Suppressor macrophage (primary cell): ENCODE data around the gene MAN1C1.
"Not testable (repeated sequence)": the region's sequence is repeated elsewhere in the genome, so short reads cannot be mapped to it uniquely, and the experiment has no call there.

Source experiments
- DNase-seq, 4 experiments: peaks; one replicate each; pipeline ENCODE4 v3.0.0-alpha.2; 2020 to 2022

MAN1C1 gene

GRCh38 chr1:25682059-25682601, 65.5 kb downstream of the MAN1C1 start:
- DNase-seq = no peak

- DNase-seq = no peak
Measured at GRCh38 chr1:25683177-25683576, 66.6 kb downstream of the MAN1C1 start.

- no peak for DNase-seq
Measured at GRCh38 chr1:25683731-25684130, 67.1 kb downstream of the MAN1C1 start.

GRCh38 chr1:25684216-25684965, 67.8 kb downstream of the MAN1C1 start:
- DNase-seq = no peak

GRCh38 chr1:25685211-25685750, 68.7 kb downstream of the MAN1C1 start:
- DNase-seq = no peak

- DNase-seq = no peak
Measured at GRCh38 chr1:25685938-25686665, 69.5 kb downstream of the MAN1C1 start.

GRCh38 chr1:25687221-25688017, 70.8 kb downstream of the MAN1C1 start:
- DNase-seq = no peak

GRCh38 chr1:25688390-25689119, 72.0 kb downstream of the MAN1C1 start:
- DNase-seq = no peak

- no peak for DNase-seq
Measured at GRCh38 chr1:25689686-25690381, 73.2 kb downstream of the MAN1C1 start.

- no peak for DNase-seq
Measured at GRCh38 chr1:25690396-25690956, 73.9 kb downstream of the MAN1C1 start.

GRCh38 chr1:25691211-25691610, 74.6 kb downstream of the MAN1C1 start:
- no peak for DNase-seq

GRCh38 chr1:25692560-25692959, 76.0 kb downstream of the MAN1C1 start:
- DNase-seq = no peak

- DNase-seq = no peak
Measured at GRCh38 chr1:25694167-25695007, 77.8 kb downstream of the MAN1C1 start.

GRCh38 chr1:25695090-25695770, 78.6 kb downstream of the MAN1C1 start:
- peak; percentile 63 to 86 (median 78) for DNase-seq

- DNase-seq = peak; percentile 20 to 56 (median 49)
Measured at GRCh38 chr1:25695771-25696311, 79.2 kb downstream of the MAN1C1 start.

GRCh38 chr1:25696643-25697042, 80.1 kb downstream of the MAN1C1 start:
- not testable (repeated sequence) for DNase-seq

- DNase-seq = no peak
Measured at GRCh38 chr1:25697435-25698217, 81.0 kb downstream of the MAN1C1 start.

GRCh38 chr1:25698252-25698651, 81.7 kb downstream of the MAN1C1 start:
- no peak for DNase-seq
